ENCODE data around the gene GALT. TPM values are rescaled to one million over a fixed set of nuclear protein-coding genes. Genes with fewer than 3 reads are reported as not detected.
"Not testable (repeated sequence)": the region's sequence is repeated elsewhere in the genome, so short reads cannot be mapped to it uniquely, and the experiment has no call there.

GALT gene
- total RNA-seq, 1 donor from 2014 or later = 73.4 TPM

- no peak overlapping the region for H3K27ac Mint-ChIP-seq
- intact Hi-C loops (cut with micrococcal nuclease) = loop anchor here (1.0 kb wide), 2 partner anchors 14 to 22 kb away; partner anchors contain the start of genes DCTN3 and RPP25L
- peaks cover 20% of the 10 kb centered on the region for H3K27me3 Mint-ChIP-seq
- H3K9me3 Mint-ChIP-seq = no peaks in the 10 kb centered on the region
- H3K36me3 Mint-ChIP-seq (ENCODE audit: low read depth) = peaks cover 35% of the 10 kb centered on the region
- peak overlapping the region; percentile 13 for H3K4me3 Mint-ChIP-seq
- DNase-seq = peak; percentile 92
- peaks cover 41% of the 10 kb centered on the region for H3K4me1 Mint-ChIP-seq
Measured at GRCh38 chr9:34633851-34634550, 12.5 kb upstream of the GALT start.

GRCh38 chr9:34634551-34635248 is 11.8 kb upstream of the GALT start:
- Mint-ChIP-seq H3K27me3 (peaks cover 13% of the 10 kb centered on the region), H3K4me3 (peak overlapping the region; percentile 43), H3K27ac (no peak overlapping the region), H3K9me3 (no peaks in the 10 kb centered on the region), H3K36me3 (ENCODE audit: low read depth) (peaks cover 35% of the 10 kb centered on the region), H3K4me1 (peaks cover 37% of the 10 kb centered on the region)
- DNase-seq = no peak
- intact Hi-C loops (cut with micrococcal nuclease) = loop anchor here (1.0 kb wide), 2 partner anchors 14 to 22 kb away; partner anchors contain the start of genes DCTN3 and RPP25L

- DNase-seq = no peak
Measured at GRCh38 chr9:34635556-34635955, 10.9 kb upstream of the GALT start.

GRCh38 chr9:34636791-34637355 is 9.6 kb upstream of the GALT start:
- intact Hi-C loops (cut with micrococcal nuclease) = loop anchor here (1.0 kb wide), 3 partner anchors 9 to 114 kb away; partner anchors contain the start of gene GALT
- peak overlapping the region; percentile 93 for H3K27ac Mint-ChIP-seq
- H3K36me3 Mint-ChIP-seq (ENCODE audit: low read depth) = peaks cover 35% of the 10 kb centered on the region
- no peak for DNase-seq
- H3K27me3 Mint-ChIP-seq = no peaks in the 10 kb centered on the region
- H3K9me3 Mint-ChIP-seq = no peaks in the 10 kb centered on the region
- peak overlapping the region; percentile 99 for H3K4me3 Mint-ChIP-seq
- H3K4me1 Mint-ChIP-seq = peaks cover 34% of the 10 kb centered on the region

More at GRCh38 chr9:34635556-34635955, 10.9 kb upstream of the GALT start:
- Mint-ChIP-seq H3K9me3 (no peaks in the 10 kb centered on the region), H3K27me3 (peaks cover 5% of the 10 kb centered on the region), H3K36me3 (ENCODE audit: low read depth) (peaks cover 35% of the 10 kb centered on the region), H3K27ac (no peak overlapping the region), H3K4me3 (peak overlapping the region; percentile 69), H3K4me1 (peaks cover 31% of the 10 kb centered on the region)
- intact Hi-C loops (cut with micrococcal nuclease) = no loop called here

- H3K4me1 Mint-ChIP-seq = peaks cover 34% of the 10 kb centered on the region
- peak; percentile 98 for DNase-seq
- no peaks in the 10 kb centered on the region for H3K27me3 Mint-ChIP-seq
- H3K36me3 Mint-ChIP-seq (ENCODE audit: low read depth) = peaks cover 30% of the 10 kb centered on the region
- no peaks in the 10 kb centered on the region for H3K9me3 Mint-ChIP-seq
- intact Hi-C loops (cut with micrococcal nuclease) = loop anchor here (1.0 kb wide), 3 partner anchors 9 to 114 kb away; partner anchors contain the start of gene GALT
- H3K27ac Mint-ChIP-seq = peak within 1 kb of the TSS; percentile 93
- peak within 1 kb of the TSS; percentile 99 for H3K4me3 Mint-ChIP-seq
Measured at GRCh38 chr9:34637356-34638137, 8.9 kb upstream of the GALT start, which contains the start of gene SIGMAR1. TSS of gene SIGMAR1 (minus strand) at chr9:34637787. CDS start at chr9:34637697, 90 bp downstream.

GRCh38 chr9:34638138-34638445 is 8.4 kb upstream of the GALT start:
- Mint-ChIP-seq H3K9me3 (no peaks in the 10 kb centered on the region), H3K36me3 (ENCODE audit: low read depth) (peaks cover 28% of the 10 kb centered on the region), H3K4me3 (peak overlapping the region; percentile 99), H3K27me3 (no peaks in the 10 kb centered on the region), H3K4me1 (peaks cover 34% of the 10 kb centered on the region), H3K27ac (peak overlapping the region; percentile 82)
- DNase-seq = no peak
- intact Hi-C loops (cut with micrococcal nuclease) = no loop called here

- peaks cover 28% of the 10 kb centered on the region for H3K4me1 Mint-ChIP-seq
Measured at GRCh38 chr9:34639322-34639721, 7.2 kb upstream of the GALT start.

GRCh38 chr9:34642679-34643078 is 3.8 kb upstream of the GALT start:
- no peak for DNase-seq
- intact Hi-C loops (cut with micrococcal nuclease) = no loop called here
- H3K36me3 Mint-ChIP-seq (ENCODE audit: low read depth) = peaks cover 5% of the 10 kb centered on the region
- H3K4me3 Mint-ChIP-seq = no peak overlapping the region
- no peak overlapping the region for H3K27ac Mint-ChIP-seq
- H3K4me1 Mint-ChIP-seq = peaks cover 27% of the 10 kb centered on the region
- no peaks in the 10 kb centered on the region for H3K9me3 Mint-ChIP-seq
- no peaks in the 10 kb centered on the region for H3K27me3 Mint-ChIP-seq

More at GRCh38 chr9:34639322-34639721, 7.2 kb upstream of the GALT start:
- H3K27me3 Mint-ChIP-seq; H3K4me3 Mint-ChIP-seq; DNase-seq; intact Hi-C loops (cut with micrococcal nuclease); H3K9me3 Mint-ChIP-seq; H3K27ac Mint-ChIP-seq: not testable (repeated sequence)
- H3K36me3 Mint-ChIP-seq (ENCODE audit: low read depth) = peaks cover 21% of the 10 kb centered on the region

GRCh38 chr9:34644766-34645314 is 1.6 kb upstream of the GALT start:
- H3K9me3 Mint-ChIP-seq = no peaks in the 10 kb centered on the region
- H3K4me3 Mint-ChIP-seq = no peak overlapping the region

GRCh38 chr9:34647084-34647403 is 569 bp downstream of the GALT start:
- peaks cover 32% of the 10 kb centered on the region for H3K4me1 Mint-ChIP-seq
- no peaks in the 10 kb centered on the region for H3K27me3 Mint-ChIP-seq
- intact Hi-C loops (cut with micrococcal nuclease) = loop anchor here (1.0 kb wide), 1 partner anchor 55 kb away; no protein-coding TSS in a partner anchor
- H3K27ac Mint-ChIP-seq = peak overlapping the region; percentile 92
- H3K36me3 Mint-ChIP-seq (ENCODE audit: low read depth) = peaks cover 31% of the 10 kb centered on the region
- peak overlapping the region; percentile 94 for H3K4me3 Mint-ChIP-seq
- H3K9me3 Mint-ChIP-seq = no peaks in the 10 kb centered on the region
- no peak for DNase-seq

More at GRCh38 chr9:34644766-34645314, 1.6 kb upstream of the GALT start:
- Mint-ChIP-seq H3K36me3 (ENCODE audit: low read depth) (peaks cover 25% of the 10 kb centered on the region), H3K4me1 (peaks cover 30% of the 10 kb centered on the region), H3K27ac (peak overlapping the region; percentile 10), H3K27me3 (no peaks in the 10 kb centered on the region)
- DNase-seq = no peak
- intact Hi-C loops (cut with micrococcal nuclease) = no loop called here

- Mint-ChIP-seq H3K4me3 (peak overlapping the region; percentile 94), H3K9me3 (no peaks in the 10 kb centered on the region), H3K27ac (peak overlapping the region; percentile 92), H3K4me1 (peaks cover 36% of the 10 kb centered on the region), H3K36me3 (ENCODE audit: low read depth) (peaks cover 34% of the 10 kb centered on the region), H3K27me3 (no peaks in the 10 kb centered on the region)
- intact Hi-C loops (cut with micrococcal nuclease) = loop anchor here (1.0 kb wide), 1 partner anchor 55 kb away; no protein-coding TSS in a partner anchor
- DNase-seq = peak; percentile 66
Measured at GRCh38 chr9:34647651-34648050, 1.2 kb downstream of the GALT start.

GRCh38 chr9:34648673-34649072 is 2.2 kb downstream of the GALT start:
- peak overlapping the region; percentile 50 for H3K4me3 Mint-ChIP-seq
- DNase-seq = no peak
- no peaks in the 10 kb centered on the region for H3K9me3 Mint-ChIP-seq
- no peak overlapping the region for H3K27ac Mint-ChIP-seq
- peaks cover 34% of the 10 kb centered on the region for H3K36me3 Mint-ChIP-seq (ENCODE audit: low read depth)
- peaks cover 42% of the 10 kb centered on the region for H3K4me1 Mint-ChIP-seq
- intact Hi-C loops (cut with micrococcal nuclease) = no loop called here
- no peaks in the 10 kb centered on the region for H3K27me3 Mint-ChIP-seq

- intact Hi-C loops (cut with micrococcal nuclease) = no loop called here
- Mint-ChIP-seq H3K27me3 (no peaks in the 10 kb centered on the region), H3K36me3 (ENCODE audit: low read depth) (peaks cover 34% of the 10 kb centered on the region), H3K4me3 (no peak overlapping the region), H3K9me3 (no peaks in the 10 kb centered on the region), H3K27ac (no peak overlapping the region), H3K4me1 (peaks cover 41% of the 10 kb centered on the region)
- no peak for DNase-seq
Measured at GRCh38 chr9:34650816-34651215, 4.3 kb downstream of the GALT start.

Measured in activated CD4-positive, alpha-beta T cell treated with anti-CD3 and anti-CD28 coated beads, Interleukin-2, amount 10 ng/mL, durations not matched to agents 24 days and 14 days (primary cell).